Fibroblast of the aortic adventitia (primary cell): ENCODE results near the gene CAT. TPM values are rescaled to one million over a fixed set of nuclear protein-coding genes. Genes with fewer than 3 reads are reported as not detected.

Experiments used
- DNase-seq: peaks from one replicate; pipeline ENCODE4 v3.0.0-alpha.2; 2010; ENCODE audit warnings: low read depth
- H3K4me3 ChIP-seq: 2 replicates; pipeline ENCODE4 v1.5.1; 2011; ENCODE audit warnings: low read depth, mild to moderate bottlenecking, control low read depth, low read length, moderate library complexity
- total RNA-seq: library from RNA; depleted of rRNA; stranded (reverse); fragments of >200 nt; gene quantifications from 2 replicates; pipeline ENCODE4 v1.2.3, GENCODE V29; 2012; ENCODE audit warnings: low replicate concordance
- TF ChIP-seq, protein P1 (sequence below): IDR thresholded peaks from 2 replicates; pipeline ENCODE4 v1.5.1; 2011; ENCODE audit warnings: mild to moderate bottlenecking, low read length, control low read depth, inconsistent platforms; ENCODE audit not compliant: insufficient read depth

The CAT gene
- total RNA-seq, 1 donor = 63.4 TPM

DNA sequence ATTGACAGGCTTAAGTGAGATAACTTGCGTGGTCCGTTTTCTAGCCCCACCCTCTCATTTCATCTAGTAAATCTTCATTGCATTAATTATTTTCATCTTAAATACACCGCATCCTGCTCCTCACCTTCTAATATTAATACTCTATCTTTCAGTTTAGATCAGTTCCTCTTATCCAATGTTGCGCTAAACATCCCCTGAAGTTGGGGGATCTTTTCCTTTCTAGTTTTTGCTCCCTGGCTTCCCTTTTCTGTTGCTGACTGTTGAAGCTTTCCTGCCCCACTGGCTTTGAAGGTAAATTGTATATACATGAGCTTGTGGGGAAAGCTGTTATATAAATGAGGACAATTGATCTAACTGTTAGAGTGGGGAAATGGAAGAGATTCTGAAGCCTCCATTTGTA lies 7.2 kb downstream of the CAT start:
- TF ChIP-seq, protein P1, sequence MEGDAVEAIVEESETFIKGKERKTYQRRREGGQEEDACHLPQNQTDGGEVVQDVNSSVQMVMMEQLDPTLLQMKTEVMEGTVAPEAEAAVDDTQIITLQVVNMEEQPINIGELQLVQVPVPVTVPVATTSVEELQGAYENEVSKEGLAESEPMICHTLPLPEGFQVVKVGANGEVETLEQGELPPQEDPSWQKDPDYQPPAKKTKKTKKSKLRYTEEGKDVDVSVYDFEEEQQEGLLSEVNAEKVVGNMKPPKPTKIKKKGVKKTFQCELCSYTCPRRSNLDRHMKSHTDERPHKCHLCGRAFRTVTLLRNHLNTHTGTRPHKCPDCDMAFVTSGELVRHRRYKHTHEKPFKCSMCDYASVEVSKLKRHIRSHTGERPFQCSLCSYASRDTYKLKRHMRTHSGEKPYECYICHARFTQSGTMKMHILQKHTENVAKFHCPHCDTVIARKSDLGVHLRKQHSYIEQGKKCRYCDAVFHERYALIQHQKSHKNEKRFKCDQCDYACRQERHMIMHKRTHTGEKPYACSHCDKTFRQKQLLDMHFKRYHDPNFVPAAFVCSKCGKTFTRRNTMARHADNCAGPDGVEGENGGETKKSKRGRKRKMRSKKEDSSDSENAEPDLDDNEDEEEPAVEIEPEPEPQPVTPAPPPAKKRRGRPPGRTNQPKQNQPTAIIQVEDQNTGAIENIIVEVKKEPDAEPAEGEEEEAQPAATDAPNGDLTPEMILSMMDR = no peak
- no peak overlapping the region for H3K4me3 ChIP-seq
- DNase-seq = no peak

DNA sequence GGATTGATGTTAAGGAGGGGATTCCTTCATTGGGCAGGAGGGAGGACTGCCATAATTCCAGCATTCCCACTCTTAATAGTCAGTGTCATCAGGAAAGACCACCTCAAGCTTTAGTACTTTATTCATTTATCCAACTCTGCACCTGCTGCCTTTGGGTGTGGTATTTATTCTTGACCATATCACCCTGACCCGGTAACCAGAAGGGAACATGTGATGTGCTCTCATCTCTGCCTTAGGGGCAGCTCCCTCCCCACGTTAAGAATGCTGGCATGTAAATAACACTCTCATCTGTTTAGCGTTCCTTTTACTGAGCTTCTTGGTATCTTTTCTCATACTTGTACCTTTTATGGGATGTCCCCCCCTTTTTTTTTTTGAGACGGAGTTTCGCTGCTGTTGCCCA lies 7.7 kb downstream of the CAT start:
- DNase-seq = no peak
- no peak overlapping the region for H3K4me3 ChIP-seq
- TF ChIP-seq, protein P1 = no peak

DNA sequence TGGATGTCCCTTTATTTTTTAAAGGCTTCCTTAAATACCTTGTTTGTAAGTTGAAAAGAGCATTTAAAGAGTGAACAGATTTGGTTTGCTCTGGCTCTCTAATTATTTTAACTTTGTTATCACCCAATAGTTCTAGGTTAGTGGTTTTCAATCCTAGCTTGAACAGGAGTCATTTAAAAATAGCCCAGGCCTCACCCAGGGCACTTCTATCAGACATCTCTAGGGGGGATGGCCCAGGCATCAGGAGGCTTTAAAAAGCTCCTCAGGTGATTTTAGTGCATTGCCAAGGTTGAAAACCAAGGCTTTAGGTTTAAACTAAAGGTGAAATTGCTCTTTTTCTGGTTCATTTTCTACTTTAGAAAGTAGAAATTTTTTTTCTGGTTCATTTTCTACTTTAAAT lies 8.3 kb downstream of the CAT start:
- no peak for DNase-seq
- no peak overlapping the region for H3K4me3 ChIP-seq
- TF ChIP-seq, protein P1 = no peak

DNA sequence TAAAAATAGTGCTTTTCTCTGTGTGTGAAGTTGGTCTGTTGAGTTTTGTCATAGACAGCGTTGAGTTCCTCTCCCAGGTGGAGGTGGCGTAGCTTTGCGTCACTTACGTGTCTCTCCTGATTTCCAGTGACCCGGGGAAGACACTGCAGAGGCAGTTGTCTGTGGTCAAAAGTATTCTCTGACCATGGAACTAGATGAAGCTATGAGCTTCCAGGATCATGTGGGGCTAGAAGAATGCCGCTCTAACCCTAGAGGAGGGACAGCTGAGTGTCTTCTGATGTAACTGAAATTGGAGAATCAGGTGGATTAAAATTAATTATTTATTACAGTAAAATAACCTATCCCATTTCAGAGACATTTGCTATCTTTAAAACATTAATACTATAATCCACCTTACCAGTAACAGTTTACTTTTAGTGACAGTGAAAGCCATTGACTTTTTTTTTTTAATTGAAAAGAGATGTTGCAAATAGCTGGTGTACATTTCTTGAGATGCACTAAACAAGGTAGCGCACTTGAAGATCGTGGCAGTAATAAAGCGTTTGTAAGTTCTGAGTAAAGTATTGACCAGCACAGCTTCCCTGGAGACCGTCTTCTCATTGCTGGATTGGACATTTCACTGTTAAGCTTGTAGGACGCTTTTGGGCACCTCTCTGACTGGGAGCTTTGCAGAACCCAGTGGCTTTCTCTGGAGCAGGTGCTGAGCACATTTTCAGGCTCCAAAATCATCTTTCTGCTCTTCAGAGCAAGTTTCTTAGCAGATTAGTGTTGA lies 9.7 kb downstream of the CAT start:
- TF ChIP-seq, protein P1 = no peak
- H3K4me3 ChIP-seq = no peak overlapping the region
- no peak for DNase-seq

DNA sequence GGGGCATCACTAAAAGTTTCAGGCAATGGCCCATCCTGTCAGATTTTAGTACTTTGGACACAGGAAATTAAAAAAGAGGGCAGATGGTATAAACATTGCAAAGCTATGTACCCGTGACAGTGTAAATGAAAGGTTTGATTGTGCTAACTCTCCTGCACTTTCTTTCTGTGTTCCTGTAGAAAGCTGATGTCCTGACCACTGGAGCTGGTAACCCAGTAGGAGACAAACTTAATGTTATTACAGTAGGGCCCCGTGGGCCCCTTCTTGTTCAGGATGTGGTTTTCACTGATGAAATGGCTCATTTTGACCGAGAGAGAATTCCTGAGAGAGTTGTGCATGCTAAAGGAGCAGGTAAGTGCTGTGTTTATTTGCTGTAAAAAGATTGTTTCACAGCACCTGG lies 10.3 kb downstream of the CAT start:
- TF ChIP-seq, protein P1 = no peak
- DNase-seq = no peak
- H3K4me3 ChIP-seq = no peak overlapping the region

DNA sequence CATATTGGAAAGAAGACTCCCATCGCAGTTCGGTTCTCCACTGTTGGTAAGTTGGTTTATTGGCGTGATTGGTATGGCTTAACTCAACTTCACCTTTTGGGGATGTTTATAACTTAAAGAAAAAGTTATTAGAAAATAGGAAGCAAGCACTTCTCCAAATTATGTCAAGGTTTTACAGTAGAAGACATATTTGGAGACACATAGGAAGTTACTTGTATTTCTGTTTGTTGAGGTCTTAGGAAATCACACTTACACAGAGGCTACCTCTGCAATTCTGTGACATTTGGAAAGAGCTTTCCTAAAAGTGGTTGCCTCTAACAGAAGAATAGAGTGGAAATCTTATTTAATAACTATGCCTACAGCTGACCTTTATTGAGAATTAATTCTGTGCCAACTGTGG lies 12.3 kb downstream of the CAT start:
- DNase-seq = no peak
- TF ChIP-seq, protein P1 = no peak
- no peak overlapping the region for H3K4me3 ChIP-seq

DNA sequence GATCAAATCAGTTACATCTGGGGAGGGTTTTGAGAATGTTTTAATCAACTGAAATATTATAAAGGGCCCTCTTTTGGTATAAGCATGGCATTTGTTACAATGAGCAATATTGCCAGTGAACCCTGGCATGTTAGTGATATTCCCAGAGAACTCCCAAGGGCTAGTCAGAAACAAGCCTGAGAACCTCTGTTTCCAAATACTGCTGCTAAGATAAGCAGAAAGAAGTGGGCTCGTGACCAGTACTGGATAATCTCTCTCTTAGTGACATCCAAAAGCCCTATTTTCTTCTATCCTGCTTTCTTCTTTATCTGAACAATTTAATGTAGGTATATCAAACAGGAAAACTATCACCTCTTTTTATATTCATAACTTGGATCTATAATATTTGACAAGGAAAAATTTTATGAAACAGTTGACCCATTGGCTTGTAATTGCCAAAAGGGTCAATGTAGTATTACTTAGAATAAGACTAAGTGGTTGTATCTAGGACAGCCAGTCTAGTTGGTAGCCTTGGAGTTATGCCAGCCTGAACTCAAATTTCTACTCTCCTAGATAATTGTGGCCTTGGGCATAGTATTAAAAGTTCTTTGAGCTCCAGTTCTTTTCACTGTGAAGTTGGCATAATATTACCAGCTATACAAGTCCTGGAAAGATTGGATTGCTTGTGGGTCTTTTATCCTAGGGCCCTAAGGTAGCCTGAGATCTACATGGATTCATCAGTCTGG lies 15.7 kb downstream of the CAT start:
- H3K4me3 ChIP-seq = no peak overlapping the region
- TF ChIP-seq, protein P1 = no peak
- DNase-seq = no peak
